Ovary (tissue), 9 donors: ENCODE data around the gene RAB23. TPM values are rescaled to one million over a fixed set of nuclear protein-coding genes. Genes with fewer than 3 reads are reported as not detected.

Experiments
- DNase-seq, 5 donors: peaks; one replicate each; pipeline ENCODE4 v3.0.0-alpha.2; 2019 to 2020
- H3K27ac ChIP-seq, 2 donors: fragments of 200-600 bp; one replicate each; pipeline versions ENCODE4 v1.5.1 to v1.8.0; 2019 to 2022
- H3K27me3 ChIP-seq: fragments of 200-600 bp; one replicate; pipeline ENCODE4 v1.8.0; 2022
- H3K36me3 ChIP-seq: fragments of 200-600 bp; sonication (generic); one replicate; pipeline ENCODE4 v1.5.1; 2019
- H3K4me1 ChIP-seq: one replicate; pipeline ENCODE4 v1.8.1; 2013; ENCODE audit warnings: mild to moderate bottlenecking, moderate library complexity; ENCODE audit not compliant: insufficient read depth
- H3K4me3 ChIP-seq: fragments of 200-600 bp; sonication (generic); one replicate; pipeline ENCODE4 v1.5.1; 2017
- H3K9me3 ChIP-seq, 2 donors: fragments of 200-600 bp in 1 of 2; sonication (generic) in 1 of 2; one replicate each; pipeline versions ENCODE4 v1.5.1 to v1.8.1; 2013 to 2019; ENCODE audit warnings: mild to moderate bottlenecking in 1 of 2, moderate library complexity in 1 of 2
- CTCF ChIP-seq, 3 donors: fragments of 450-650 bp in 2 of 3; fragments of 200-600 bp in 1 of 3; IDR thresholded peaks; one replicate each; pipeline versions ENCODE4 v1.5.1 to v1.8.0; 2016 to 2022; ENCODE audit warnings: antibody characterized with exemption in 3 of 3, mild to moderate bottlenecking in 1 of 3
- EP300 ChIP-seq: sonication (generic); formaldehyde crosslinking; IDR thresholded peaks from one replicate; pipeline ENCODE4 v1.6.1; 2017; ENCODE audit warnings: antibody characterized with exemption
- POLR2A ChIP-seq: fragments of 450-650 bp; IDR thresholded peaks from one replicate; pipeline ENCODE4 v1.6.1; 2017; ENCODE audit warnings: antibody characterized with exemption, mild to moderate bottlenecking, moderate library complexity
- WGBS, 3 donors: extraction: QIAGEN DNeasy Blood & Tissue Kit in 1 of 3; methylation state at CpG; one replicate each; pipeline versions ENCODE4 v1.1.5 to v1.1.7; 2013 to 2017; 5-methylcytosine and 5-hydroxymethylcytosine counted together
- intact Hi-C, 4 donors: fragments of 100-400 bp; cut with DNase I; formaldehyde crosslinking; loops; one replicate each; pipeline versions ENCODE4 v1.11.0 to v1.15.1; 2022 to 2023
- polyA plus RNA-seq, 2 donors: library from polyadenylated mRNA; stranded (reverse); fragments of 200-250 nt in 1 of 2; fragments of 350-450 nt in 1 of 2; fragmentation: Illumina TruSeq in 1 of 2; extraction: RNeasy Lipid Tissue Mini Kit (QIAGEN cat#74804) in 1 of 2; gene quantifications; one replicate each; pipeline ENCODE4 v1.2.3, GENCODE V29; 2013 to 2014
- total RNA-seq, 7 donors: library from RNA; depleted of rRNA in 2 of 7; stranded (reverse); fragments of >200 nt in 2 of 7; fragmentation: NEBNext Ultra II Directional in 3 of 7; extraction: Animal tissue kit (Norgen Biotek cat#: 25700) in 3 of 7; gene quantifications; one replicate each; pipeline versions ENCODE4 v1.1.0 to v1.2.4, GENCODE V29; 2016 to 2023
- donor health status: DM: no; HTN: no; CAD: no; lungs with moderate emphysema.
- donor health status: DM: no; HTN: no; CAD: no.
- donor health status: Bipolar disorder and iron deficiency.
- donor health status: DM: yes; HTN: yes; CAD: no.
- donor health status: DM: no; HTN: no; CAD: no.
- donor health status: DM: yes; HTN: yes; CAD: no.

Gene RAB23
- total and polyA plus RNA-seq, 9 donors: 14.2 to 31.0 (median 16.7) TPM

- no peaks in the 10 kb centered on the region for H3K36me3 ChIP-seq
- intact Hi-C loops: no loop called here
- H3K4me1 ChIP-seq: peaks cover 6% of the 10 kb centered on the region
- TF ChIP-seq CTCF (IDR thresholded peaks at IDR 0.05): no peak
- TF ChIP-seq POLR2A: no peak
- no peak for TF ChIP-seq EP300
- no peak overlapping the region for H3K4me3 ChIP-seq
- no peaks in the 10 kb centered on the region for H3K9me3 ChIP-seq
- DNase-seq: no peak
- no peak overlapping the region for H3K27ac ChIP-seq
- WGBS, 3 donors: 95 to 100% (median 98%) methylated on average over 2 of the region's 2 CpGs
- no peaks in the 10 kb centered on the region for H3K27me3 ChIP-seq
These were observed 41.6 kb upstream of the RAB23 start for GRCh38 chr6:57263739-57264138.

- intact Hi-C loops: no loop called here
- 45 to 59% (median 48%) methylated on average over 3 of the region's 3 CpGs for WGBS, 3 donors
- Histone ChIP-seq H3K27me3 (no peaks in the 10 kb centered on the region), H3K36me3 (no peaks in the 10 kb centered on the region), H3K4me1 (peaks cover 6% of the 10 kb centered on the region), H3K9me3 (no peaks in the 10 kb centered on the region), H3K4me3 (no peak overlapping the region), H3K27ac (no peak overlapping the region)
- TF ChIP-seq POLR2A: no peak
- TF ChIP-seq EP300: no peak
- TF ChIP-seq CTCF (IDR thresholded peaks at IDR 0.05): no peak
- no peak for DNase-seq
These were observed 41.0 kb upstream of the RAB23 start for GRCh38 chr6:57262901-57263694.

- Histone ChIP-seq H3K27me3 (no peaks in the 10 kb centered on the region), H3K36me3 (no peaks in the 10 kb centered on the region), H3K4me3 (no peak overlapping the region), H3K4me1 (peaks cover 6% of the 10 kb centered on the region), H3K27ac (peak overlapping the region in 1 of 2 donors; percentile 14), H3K9me3 (no peaks in the 10 kb centered on the region)
- peak in 3 of 5 donors; percentile 40 to 66 (median 48) for DNase-seq
- WGBS, 3 donors: 15 to 35% (median 25%) methylated on average over 2 of the region's 2 CpGs
- intact Hi-C loops: no loop called here
- no peak for TF ChIP-seq POLR2A
- TF ChIP-seq EP300: no peak
- TF ChIP-seq CTCF (IDR thresholded peaks at IDR 0.05): no peak
These were observed 40.4 kb upstream of the RAB23 start for GRCh38 chr6:57262488-57262887.

DNA sequence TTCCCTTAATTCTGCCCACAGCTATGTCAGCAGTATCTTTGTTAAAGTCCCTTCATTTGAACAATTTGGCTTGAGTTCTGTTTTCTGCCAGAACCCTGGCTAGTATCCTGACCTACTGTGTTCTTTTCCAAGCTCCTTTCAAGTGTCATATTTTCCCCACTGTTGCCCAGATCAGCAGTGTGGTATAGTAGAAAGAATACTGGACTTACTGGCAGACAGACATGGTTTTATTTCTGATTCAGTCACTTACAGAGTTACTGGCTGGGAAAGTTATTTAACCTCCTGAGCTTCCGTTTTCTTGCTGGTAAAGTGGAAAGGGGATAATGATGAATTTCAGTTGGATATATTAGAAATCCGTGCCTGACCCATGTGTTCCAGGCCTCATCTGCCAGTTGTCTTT lies 39.8 kb upstream of the RAB23 start:
- 42 to 68% (median 49%) methylated on average over 2 of the region's 2 CpGs for WGBS, 3 donors
- H3K9me3 ChIP-seq: no peaks in the 10 kb centered on the region
- no peaks in the 10 kb centered on the region for H3K27me3 ChIP-seq
- intact Hi-C loops: no loop called here
- H3K4me1 ChIP-seq: peaks cover 8% of the 10 kb centered on the region
- no peak for DNase-seq
- no peaks in the 10 kb centered on the region for H3K36me3 ChIP-seq
- H3K27ac ChIP-seq: peak overlapping the region in 1 of 2 donors; percentile 14
- TF ChIP-seq CTCF (IDR thresholded peaks at IDR 0.05): no peak
- no peak overlapping the region for H3K4me3 ChIP-seq
